Activated effector memory CD4-positive, alpha-beta T cell treated with anti-CD3 and anti-CD28 coated beads, Interleukin-2, amount 50 U/mL, for 16 hours (primary cell): ENCODE data around the gene FIZ1.
"Not testable (repeated sequence)": the region's sequence is repeated elsewhere in the genome, so short reads cannot be mapped to it uniquely, and the experiment has no call there.

ENCODE experiments used
- DNase-seq: peaks from one replicate; pipeline ENCODE4 v3.0.0-alpha.2; 2020

Gene FIZ1

GRCh38 chr19:55593096-55593772, 6.1 kb downstream of the FIZ1 start:
- no peak for DNase-seq

- DNase-seq = no peak
Observed at GRCh38 chr19:55592391-55593090, 6.8 kb downstream of the FIZ1 start.

GRCh38 chr19:55591555-55591954, 7.8 kb downstream of the FIZ1 start:
- no peak for DNase-seq

GRCh38 chr19:55590617-55591016, 8.7 kb downstream of the FIZ1 start:
- DNase-seq = no peak

- DNase-seq = no peak
Observed at GRCh38 chr19:55590109-55590508, 9.2 kb downstream of the FIZ1 start.

GRCh38 chr19:55588738-55589137, 10.6 kb downstream of the FIZ1 start:
- no peak for DNase-seq

GRCh38 chr19:55586976-55587668, 12.2 kb downstream of the FIZ1 start:
- peak; percentile 97 for DNase-seq

DNA sequence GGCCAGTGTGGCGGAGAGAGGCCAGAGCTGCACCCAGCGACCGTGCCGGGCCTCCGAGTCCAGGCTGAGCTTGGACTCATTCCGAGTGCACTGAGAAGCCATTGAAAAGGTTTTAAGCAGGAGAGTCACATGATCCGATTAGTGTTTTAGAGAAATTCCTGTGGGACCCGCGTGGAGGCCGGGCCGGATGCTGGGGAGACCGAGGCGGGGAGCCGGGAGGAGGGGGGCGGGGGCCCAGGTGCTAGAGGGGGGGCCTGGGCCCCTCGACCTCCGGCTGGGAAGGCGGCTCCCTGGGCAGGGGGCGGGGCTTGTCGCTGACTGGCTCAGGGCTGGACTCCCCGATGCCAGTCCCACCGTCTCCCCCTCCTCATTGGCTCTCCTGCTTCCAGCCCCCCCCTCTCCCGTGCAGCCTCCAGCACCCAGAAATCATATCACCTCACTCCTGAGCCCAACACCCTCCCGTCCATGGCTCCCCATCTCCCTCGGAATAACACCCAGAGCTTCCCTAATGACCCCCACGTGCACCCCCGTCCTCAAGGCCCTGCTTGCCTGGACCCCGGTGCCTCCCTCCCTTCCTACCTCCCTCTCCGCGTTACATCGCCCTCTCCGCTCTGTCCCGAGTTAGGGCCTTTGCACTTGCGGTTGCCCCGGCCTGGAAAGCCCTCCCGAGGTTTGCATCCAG, 13.5 kb downstream of the FIZ1 start:
- peak; percentile 78 for DNase-seq

GRCh38 chr19:55584871-55585270, 14.4 kb downstream of the FIZ1 start:
- no peak for DNase-seq

DNA sequence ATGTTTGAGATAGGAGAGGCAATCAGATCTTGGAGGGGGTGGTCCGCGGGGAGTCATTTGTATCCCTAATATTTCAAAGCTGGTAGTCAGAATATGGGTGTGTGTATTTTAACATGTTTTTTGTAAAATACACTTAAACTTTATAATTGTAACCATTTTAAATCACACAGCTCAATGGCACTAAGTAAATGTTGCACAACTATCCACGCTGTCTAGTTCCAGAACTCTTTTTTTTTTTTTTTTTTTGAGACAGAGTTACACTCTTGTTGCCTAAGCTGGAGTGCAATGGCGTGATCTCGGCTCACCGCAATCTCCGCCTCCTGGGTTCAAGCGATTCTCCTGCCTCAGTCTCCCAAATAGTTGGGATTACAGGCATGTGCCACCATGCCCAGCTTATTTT, 15.4 kb downstream of the FIZ1 start:
- DNase-seq = not testable (repeated sequence)

- not testable (repeated sequence) for DNase-seq
Observed at GRCh38 chr19:55582284-55582683, 17.0 kb downstream of the FIZ1 start.

GRCh38 chr19:55581823-55582223, 17.5 kb downstream of the FIZ1 start:
- no peak for DNase-seq

DNA sequence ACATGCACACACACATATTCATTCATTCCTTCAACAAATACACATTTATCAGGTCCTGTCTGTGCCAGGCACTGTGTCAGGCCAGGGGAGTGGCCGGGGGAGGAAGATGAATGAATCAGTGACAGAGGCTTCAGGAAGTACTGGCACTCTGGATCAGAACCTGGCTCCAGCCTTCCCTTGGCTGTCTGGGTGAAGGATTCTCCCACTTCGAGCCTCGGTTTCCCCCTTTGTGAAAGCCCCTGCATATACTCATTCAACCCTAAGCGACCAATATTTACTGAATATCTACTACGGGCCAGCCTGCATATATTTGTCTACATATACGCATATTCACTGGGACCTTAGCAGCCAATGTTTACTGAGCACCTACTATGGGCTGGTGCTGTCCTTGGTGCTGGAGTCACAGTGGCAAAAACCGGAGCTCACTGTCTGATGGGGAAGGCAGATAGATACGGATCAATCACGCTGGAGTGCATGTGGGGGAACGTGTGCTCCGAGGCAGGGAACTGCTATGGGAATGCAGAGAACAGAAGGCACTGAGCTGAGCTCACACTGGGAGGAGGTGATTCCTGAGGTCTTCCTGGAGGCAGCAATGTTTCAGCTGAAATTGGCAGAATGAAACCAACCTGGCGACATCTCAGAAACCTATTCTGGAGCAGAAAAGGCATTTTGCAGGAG, 18.0 kb downstream of the FIZ1 start:
- DNase-seq = no peak

DNA sequence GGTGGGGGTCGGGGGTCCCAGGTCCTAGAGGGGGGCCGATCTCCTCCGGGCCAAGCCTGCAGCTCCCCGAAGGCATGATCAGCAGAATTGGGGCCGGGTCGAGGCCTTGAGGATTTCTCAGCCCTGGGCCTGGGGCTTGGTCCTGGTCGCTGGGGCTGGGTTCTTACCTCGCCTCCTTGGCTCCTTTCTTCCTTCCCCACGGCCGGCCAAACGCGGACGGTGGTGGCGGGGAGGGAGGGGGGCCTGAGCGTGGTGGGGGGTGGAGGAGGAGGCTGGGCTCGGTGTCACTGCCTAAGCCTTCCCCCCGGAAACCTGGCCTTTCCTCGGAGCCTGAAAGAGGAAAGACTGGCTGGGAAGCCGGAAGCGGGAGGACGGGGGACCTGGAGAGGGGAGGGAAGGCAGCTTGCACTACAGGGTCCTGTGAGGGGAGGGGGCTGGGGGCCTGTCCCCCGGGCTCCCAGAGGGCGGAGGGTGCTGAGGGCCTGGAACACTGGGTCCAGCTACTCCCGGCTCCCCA, 18.6 kb downstream of the FIZ1 start, which contains the start of gene ZNF579:
Gene ZNF579 (minus strand): TSS at position 221 of the 517 bp plus-strand sequence. CDS start 1,209 bp downstream, outside the sequence.
- DNase-seq = peak; percentile 91

DNA sequence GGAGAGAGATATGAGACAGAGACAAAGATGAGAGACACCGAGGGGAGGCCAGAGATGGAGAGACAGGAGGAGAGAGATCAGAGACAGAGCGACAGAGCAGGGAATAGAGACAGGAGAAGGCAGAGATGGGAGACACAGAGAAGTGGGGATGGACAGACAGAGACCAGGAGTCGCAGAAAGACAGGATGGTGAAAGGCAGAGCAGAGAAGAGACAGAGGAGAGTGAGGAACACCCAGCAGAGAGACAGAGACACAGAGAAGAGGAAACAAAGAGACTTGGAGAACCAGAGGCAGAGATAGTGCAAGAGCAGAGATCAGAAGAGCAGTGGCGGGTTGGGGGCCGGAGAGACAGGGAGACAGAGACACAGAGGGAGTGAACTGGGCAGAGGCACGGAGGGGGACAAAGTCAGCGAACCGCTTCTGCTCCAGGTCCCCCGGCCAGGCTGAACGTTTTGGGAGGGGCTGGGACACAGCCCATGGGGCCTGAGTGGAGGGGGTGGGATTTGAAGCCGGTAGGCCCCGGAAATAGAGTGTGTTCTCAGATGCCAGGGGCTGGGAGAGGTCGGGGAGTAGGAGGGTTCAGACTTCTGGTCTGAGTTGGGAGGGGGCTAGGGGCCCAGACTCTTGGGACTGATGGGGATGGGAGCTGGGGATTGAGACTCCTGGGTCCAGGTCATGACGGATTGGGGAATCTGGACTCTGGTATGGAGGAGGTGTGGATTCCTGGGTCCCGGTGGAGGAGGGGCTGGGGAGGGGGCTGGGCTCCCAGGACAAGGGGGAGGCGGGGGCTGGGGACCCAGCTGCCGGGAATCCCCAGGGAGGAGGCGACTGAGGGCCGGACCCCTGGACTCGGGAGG, 19.3 kb downstream of the FIZ1 start:
- no peak for DNase-seq

- DNase-seq = no peak
Observed at GRCh38 chr19:55578761-55579747, 20.3 kb downstream of the FIZ1 start.

GRCh38 chr19:55578031-55578760, 21.1 kb downstream of the FIZ1 start:
- no peak for DNase-seq

GRCh38 chr19:55576746-55577145, 22.6 kb downstream of the FIZ1 start:
- no peak for DNase-seq

DNA sequence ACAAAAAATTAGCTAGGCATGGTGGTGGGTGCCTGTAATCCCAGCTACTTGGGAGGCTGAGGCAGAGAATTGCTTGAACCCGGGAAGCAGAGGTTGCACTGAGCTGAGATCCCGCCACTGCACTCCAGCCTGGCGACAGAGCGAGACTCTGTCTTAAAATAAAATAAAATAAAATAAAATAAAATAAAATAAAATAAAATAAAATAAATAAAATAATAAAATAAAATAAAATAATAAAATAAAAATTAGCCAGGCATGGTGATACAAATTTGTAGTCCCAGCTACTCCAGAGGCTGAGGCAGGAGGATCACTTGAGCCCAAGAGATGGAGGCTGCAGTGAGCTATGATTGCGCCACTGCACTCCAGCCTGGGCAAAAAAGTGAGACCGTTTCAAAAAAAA, 25.4 kb downstream of the FIZ1 start:
- DNase-seq = not testable (repeated sequence)
